GM19043 (cell line): ENCODE measurements around the gene BPIFB3.

ENCODE experiments used
- ATAC-seq: cut with Tn5 transposase; IDR thresholded peaks from one replicate; pipeline ENCODE4 v1.9.1; 2021; ENCODE audit warnings: low read depth; ENCODE audit not compliant: unreplicated experiment

The BPIFB3 gene

GRCh38 chr20:33053291-33054106 is at the start of gene BPIFB3:
Gene BPIFB3 (plus strand): TSS chr20:33053903. CDS start chr20:33055436, 1,533 bp downstream.
- ATAC-seq = no peak

GRCh38 chr20:33004141-33004751 is 49.5 kb upstream of the BPIFB3 start, which contains the start of gene SUN5:
Gene SUN5 (minus strand): TSS chr20:33004433. CDS start chr20:33004340, 93 bp downstream.
- no peak for ATAC-seq

GRCh38 chr20:33005132-33005566 is 48.6 kb upstream of the BPIFB3 start:
- ATAC-seq = no peak

GRCh38 chr20:33005908-33006775 is 47.6 kb upstream of the BPIFB3 start:
- ATAC-seq = no peak

- no peak for ATAC-seq
These were observed 46.8 kb upstream of the BPIFB3 start for GRCh38 chr20:33006776-33007375.

- no peak for ATAC-seq
These were observed 46.0 kb upstream of the BPIFB3 start, which contains the start of gene BPIFB2 for GRCh38 chr20:33007376-33008335. Gene BPIFB2 (plus strand): TSS chr20:33007704. CDS start chr20:33008575, 871 bp downstream.

- no peak for ATAC-seq
These were observed 45.1 kb upstream of the BPIFB3 start for GRCh38 chr20:33008336-33009213.

- no peak for ATAC-seq
These were observed 44.2 kb upstream of the BPIFB3 start for GRCh38 chr20:33009214-33010132.

- ATAC-seq = no peak
These were observed 43.6 kb upstream of the BPIFB3 start for GRCh38 chr20:33010133-33010504.

GRCh38 chr20:33010674-33011449 is 42.8 kb upstream of the BPIFB3 start:
- ATAC-seq = no peak

- no peak for ATAC-seq
These were observed 41.1 kb upstream of the BPIFB3 start for GRCh38 chr20:33012327-33013189.

GRCh38 chr20:33013701-33014326 is 39.9 kb upstream of the BPIFB3 start:
- no peak for ATAC-seq

GRCh38 chr20:33014336-33015113 is 39.2 kb upstream of the BPIFB3 start:
- ATAC-seq = no peak

- no peak for ATAC-seq
These were observed 38.6 kb upstream of the BPIFB3 start for GRCh38 chr20:33015114-33015484.
